ENCODE data around the gene ANKRD33B. TPM values are rescaled to one million over a fixed set of nuclear protein-coding genes. Genes with fewer than 3 reads are reported as not detected.

Gene ANKRD33B
- total RNA-seq, 4 donors from 2014 or later = 21.3 to 34.9 (median 30.5) TPM

GRCh38 chr5:10639846-10640368 is 76.0 kb downstream of the ANKRD33B start:
- TF ChIP-seq POLR2A (IDR thresholded peaks at IDR 0.05) (no peak), CTCF (IDR thresholded peaks at IDR 0.05) (no peak), EP300 (IDR thresholded peaks at IDR 0.05) (no peak)
- Histone ChIP-seq H3K4me1 (peaks cover 0 to 11% (median 2%) of the 10 kb centered on the region in 4 donors), H3K27me3 (no peaks in the 10 kb centered on the region), H3K27ac (no peak overlapping the region), H3K9me3 (peaks cover 0 to 6% (median 0%) of the 10 kb centered on the region in 4 donors), H3K36me3 (peaks cover 0 to 18% (median 0%) of the 10 kb centered on the region in 3 donors), H3K4me3 (no peak overlapping the region)
- DNase-seq (ENCODE audit: low spot score in 2 of 2) = no peak
- whole genome bisulfite sequencing, 2 donors = 97% methylated on average over 13 to 36 of the region's 48 CpGs

- Histone ChIP-seq H3K36me3 (peaks cover 0 to 18% (median 0%) of the 10 kb centered on the region in 3 donors), H3K4me1 (no peaks in the 10 kb centered on the region), H3K27ac (no peak overlapping the region), H3K27me3 (no peaks in the 10 kb centered on the region), H3K9me3 (peaks cover 0 to 6% (median 0%) of the 10 kb centered on the region in 4 donors), H3K4me3 (no peak overlapping the region)
- TF ChIP-seq EP300 (IDR thresholded peaks at IDR 0.05) (no peak), POLR2A (IDR thresholded peaks at IDR 0.05) (no peak), CTCF (IDR thresholded peaks at IDR 0.05) (no peak)
- DNase-seq (ENCODE audit: low spot score in 2 of 2) = no peak
- WGBS, 2 donors = 65 to 75% methylated on average over 7 of the region's 7 CpGs
Measured at GRCh38 chr5:10642367-10642766, 78.5 kb downstream of the ANKRD33B start.

- Histone ChIP-seq H3K36me3 (peaks cover 0 to 6% (median 0%) of the 10 kb centered on the region in 3 donors), H3K9me3 (peaks cover 0 to 6% (median 0%) of the 10 kb centered on the region in 4 donors), H3K4me1 (no peaks in the 10 kb centered on the region), H3K27ac (no peak overlapping the region), H3K4me3 (no peak overlapping the region), H3K27me3 (no peaks in the 10 kb centered on the region)
- no peak for TF ChIP-seq POLR2A (IDR thresholded peaks at IDR 0.05)
- no peak for TF ChIP-seq EP300 (IDR thresholded peaks at IDR 0.05)
- no peak for TF ChIP-seq CTCF (IDR thresholded peaks at IDR 0.05)
- 68 to 81% methylated on average over 8 to 9 of the region's 9 CpGs for WGBS, 2 donors
- DNase-seq (ENCODE audit: low spot score in 2 of 2) = no peak
Measured at GRCh38 chr5:10644192-10644591, 80.3 kb downstream of the ANKRD33B start.

GRCh38 chr5:10645146-10645545 is 81.3 kb downstream of the ANKRD33B start:
- no peak for TF ChIP-seq CTCF (IDR thresholded peaks at IDR 0.05)
- no peak for TF ChIP-seq EP300 (IDR thresholded peaks at IDR 0.05)
- TF ChIP-seq POLR2A (IDR thresholded peaks at IDR 0.05) = no peak
- no peak for DNase-seq (ENCODE audit: low spot score in 2 of 2)
- Histone ChIP-seq H3K4me1 (no peaks in the 10 kb centered on the region), H3K4me3 (no peak overlapping the region), H3K36me3 (peaks cover 0 to 16% (median 0%) of the 10 kb centered on the region in 3 donors), H3K9me3 (peaks cover 0 to 2% (median 0%) of the 10 kb centered on the region in 4 donors), H3K27ac (no peak overlapping the region), H3K27me3 (no peaks in the 10 kb centered on the region)
- 92 to 97% methylated on average over 3 of the region's 3 CpGs for WGBS, 2 donors

GRCh38 chr5:10645671-10646070 is 81.8 kb downstream of the ANKRD33B start:
- DNase-seq (ENCODE audit: low spot score in 2 of 2) = no peak
- H3K4me1 ChIP-seq = no peaks in the 10 kb centered on the region
- H3K9me3 ChIP-seq = no peaks in the 10 kb centered on the region
- no peaks in the 10 kb centered on the region for H3K27me3 ChIP-seq
- H3K4me3 ChIP-seq = no peak overlapping the region
- TF ChIP-seq EP300 (IDR thresholded peaks at IDR 0.05) (no peak), CTCF (IDR thresholded peaks at IDR 0.05) (no peak), POLR2A (IDR thresholded peaks at IDR 0.05) (no peak)
- H3K27ac ChIP-seq = no peak overlapping the region
- WGBS, 2 donors = 70 to 84% methylated on average over 6 of the region's 6 CpGs
- H3K36me3 ChIP-seq = peaks cover 0 to 17% (median 0%) of the 10 kb centered on the region in 3 donors

Data from tibial nerve (tissue), 4 donors.